Measurements from ENCODE around the gene ADGRB2.

DNA sequence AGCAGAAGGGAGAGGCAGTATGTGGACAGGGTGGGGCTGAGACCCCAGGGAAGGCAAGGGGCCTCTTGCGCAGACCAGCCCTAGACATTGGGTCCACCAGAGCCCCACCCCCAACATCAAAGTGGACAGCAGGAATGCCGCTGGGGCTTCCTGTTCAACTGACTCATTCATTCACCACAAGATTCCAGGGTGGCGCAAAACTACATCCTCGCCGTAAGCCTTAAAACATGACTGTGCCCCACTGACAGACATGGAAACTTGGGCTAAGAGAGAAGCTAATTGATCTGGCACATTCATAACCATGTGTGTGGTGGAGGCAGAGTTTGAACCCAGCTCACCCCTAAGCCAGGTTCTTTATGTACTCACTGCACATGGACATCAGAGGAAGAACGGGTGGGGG lies 74.3 kb downstream of the ADGRB2 start:
- no peak for TF ChIP-seq CTCF (IDR thresholded peaks at IDR 0.05)
- no peak for TF ChIP-seq POLR2A (IDR thresholded peaks at IDR 0.05)
- TF ChIP-seq EP300 (IDR thresholded peaks at IDR 0.05), result no peak
- no peak for TF ChIP-seq POLR2AphosphoS5 (IDR thresholded peaks at IDR 0.05)

Measured in sigmoid colon (tissue), 4 donors.